ENCODE data around the gene ADAM29.
"Not testable (repeated sequence)": the region's sequence is repeated elsewhere in the genome, so short reads cannot be mapped to it uniquely, and the experiment has no call there.

Gene ADAM29

GRCh38 chr4:174972911-174973310 is 54.8 kb downstream of the ADAM29 start:
- DNase-seq: no peak

- no peak for DNase-seq
Observed at GRCh38 chr4:174973336-174973735, 55.2 kb downstream of the ADAM29 start.

GRCh38 chr4:174983128-174983750 is 65.1 kb downstream of the ADAM29 start:
- DNase-seq: no peak

GRCh38 chr4:174983870-174984269 is 65.7 kb downstream of the ADAM29 start:
- DNase-seq: not testable (repeated sequence)

GRCh38 chr4:174989791-174990190 is 71.6 kb downstream of the ADAM29 start:
- DNase-seq: no peak

- no peak for DNase-seq
Observed at GRCh38 chr4:174993916-174994315, 75.8 kb downstream of the ADAM29 start.

GRCh38 chr4:174996079-174996478 is 77.9 kb downstream of the ADAM29 start:
- DNase-seq: no peak

GRCh38 chr4:174999407-174999806 is 81.2 kb downstream of the ADAM29 start:
- DNase-seq: no peak

- no peak for DNase-seq
Observed at GRCh38 chr4:175017751-175018150, 99.6 kb downstream of the ADAM29 start.

GRCh38 chr4:175019447-175019846 is 101.3 kb downstream of the ADAM29 start:
- DNase-seq: not testable (repeated sequence)

All from SIG-M5 (cell line).